ENCODE measurements around the gene DENND1A.
"Not testable (repeated sequence)": the region's sequence is repeated elsewhere in the genome, so short reads cannot be mapped to it uniquely, and the experiment has no call there.

Gene DENND1A

DNA sequence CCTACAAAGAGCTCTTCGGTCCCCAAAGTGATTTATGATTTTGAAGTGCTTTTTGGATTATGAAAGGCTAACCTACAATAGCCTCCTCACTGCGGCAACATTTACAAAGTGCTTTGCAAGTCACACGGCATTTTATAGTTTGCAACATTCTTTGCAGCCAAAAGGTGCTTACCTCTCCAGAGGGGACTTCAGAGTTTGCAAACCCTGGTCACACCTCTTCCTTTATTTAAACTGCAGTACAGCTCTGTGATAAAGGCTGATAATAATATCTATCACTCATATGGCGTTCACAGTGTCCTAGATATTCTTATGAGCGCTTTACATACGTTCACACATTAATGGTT lies 594.0 kb downstream of the DENND1A start:
- TF ChIP-seq, protein P1, sequence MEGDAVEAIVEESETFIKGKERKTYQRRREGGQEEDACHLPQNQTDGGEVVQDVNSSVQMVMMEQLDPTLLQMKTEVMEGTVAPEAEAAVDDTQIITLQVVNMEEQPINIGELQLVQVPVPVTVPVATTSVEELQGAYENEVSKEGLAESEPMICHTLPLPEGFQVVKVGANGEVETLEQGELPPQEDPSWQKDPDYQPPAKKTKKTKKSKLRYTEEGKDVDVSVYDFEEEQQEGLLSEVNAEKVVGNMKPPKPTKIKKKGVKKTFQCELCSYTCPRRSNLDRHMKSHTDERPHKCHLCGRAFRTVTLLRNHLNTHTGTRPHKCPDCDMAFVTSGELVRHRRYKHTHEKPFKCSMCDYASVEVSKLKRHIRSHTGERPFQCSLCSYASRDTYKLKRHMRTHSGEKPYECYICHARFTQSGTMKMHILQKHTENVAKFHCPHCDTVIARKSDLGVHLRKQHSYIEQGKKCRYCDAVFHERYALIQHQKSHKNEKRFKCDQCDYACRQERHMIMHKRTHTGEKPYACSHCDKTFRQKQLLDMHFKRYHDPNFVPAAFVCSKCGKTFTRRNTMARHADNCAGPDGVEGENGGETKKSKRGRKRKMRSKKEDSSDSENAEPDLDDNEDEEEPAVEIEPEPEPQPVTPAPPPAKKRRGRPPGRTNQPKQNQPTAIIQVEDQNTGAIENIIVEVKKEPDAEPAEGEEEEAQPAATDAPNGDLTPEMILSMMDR (IDR thresholded peaks at IDR 0.05; ENCODE audit: insufficient read depth, low read depth, low read length, missing control alignments) = no peak
- no peak for DNase-seq (ENCODE audit: low read depth)
- no peak overlapping the region for H3K4me3 ChIP-seq (ENCODE audit: low read length)

DNA sequence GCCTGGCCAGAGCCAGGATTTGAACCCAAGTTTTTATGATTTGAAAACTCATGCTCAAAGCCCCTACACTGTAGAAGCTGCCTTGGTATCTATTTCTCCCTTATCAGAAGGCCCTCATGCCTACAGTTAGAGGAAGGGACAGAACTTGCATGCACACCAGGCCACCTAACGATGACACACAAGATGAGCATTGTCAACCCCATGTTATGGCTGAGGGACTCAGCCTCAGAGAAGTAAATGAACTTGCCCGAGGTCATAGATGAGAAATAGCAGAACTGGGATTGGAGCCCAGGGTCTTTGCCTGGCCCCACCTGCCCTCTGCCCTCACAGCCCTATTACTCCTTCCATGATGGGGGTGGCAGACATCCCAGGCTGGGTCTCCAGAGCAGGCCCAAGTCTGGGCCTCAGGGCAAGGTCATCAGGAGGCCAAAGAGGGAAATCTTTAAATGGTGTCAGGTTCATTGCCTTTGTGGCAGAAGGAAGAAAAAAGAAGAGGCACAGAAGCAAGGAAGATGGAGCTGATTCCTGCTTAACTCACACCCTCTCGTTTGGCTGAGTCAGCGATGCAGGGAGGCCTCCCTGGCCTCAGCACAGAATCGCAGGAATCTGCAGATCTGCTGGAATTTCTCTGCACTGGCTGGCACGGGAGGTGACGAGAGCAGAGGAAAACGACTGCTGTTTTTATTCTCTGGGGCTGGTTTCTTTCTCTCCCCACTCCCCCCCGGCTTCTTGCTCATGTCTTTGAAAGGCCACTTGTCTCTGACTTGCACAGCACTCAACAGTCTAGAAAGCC lies 594.5 kb downstream of the DENND1A start:
- no peak overlapping the region for H3K4me3 ChIP-seq (ENCODE audit: low read length)
- TF ChIP-seq, protein P1 (IDR thresholded peaks at IDR 0.05; ENCODE audit: insufficient read depth, low read depth, low read length, missing control alignments) = no peak
- DNase-seq (ENCODE audit: low read depth) = peak; percentile 57

GRCh38 chr9:123334639-123335038 lies 595.3 kb downstream of the DENND1A start:
- DNase-seq (ENCODE audit: low read depth) = no peak
- H3K4me3 ChIP-seq (ENCODE audit: low read length) = no peak overlapping the region
- TF ChIP-seq, protein P1 (IDR thresholded peaks at IDR 0.05; ENCODE audit: insufficient read depth, low read depth, low read length, missing control alignments) = no peak

DNA sequence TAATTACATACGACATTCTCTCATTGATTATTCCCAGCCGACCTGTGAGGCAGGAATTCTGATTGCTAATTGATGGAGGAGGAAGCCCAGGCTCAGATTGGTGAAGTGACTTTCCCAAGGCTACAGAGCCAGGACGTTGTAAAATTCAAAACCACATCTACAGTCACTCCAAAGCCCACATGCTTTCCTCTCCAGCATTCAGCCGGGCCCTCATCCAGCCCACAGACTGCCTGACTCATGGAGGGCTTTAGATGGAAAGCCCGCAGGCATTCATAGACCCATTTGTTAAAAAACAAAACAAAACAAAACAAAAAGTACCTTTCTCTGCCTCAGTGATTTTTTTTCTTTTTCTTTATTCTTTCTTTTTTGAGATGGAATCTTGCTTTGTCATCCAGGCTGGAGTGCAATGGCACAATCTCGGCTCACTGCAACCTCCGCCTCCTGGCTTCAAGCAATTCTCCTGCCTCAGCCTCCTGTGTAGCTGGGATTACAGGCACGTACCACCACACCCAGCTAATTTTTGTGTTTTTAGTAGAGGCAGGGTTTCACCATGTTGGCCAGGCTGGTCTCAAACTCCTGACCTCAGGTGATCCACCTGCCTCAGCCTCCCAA lies 596.8 kb downstream of the DENND1A start:
- not testable (repeated sequence) for H3K4me3 ChIP-seq (ENCODE audit: low read length); DNase-seq (ENCODE audit: low read depth)

DNA sequence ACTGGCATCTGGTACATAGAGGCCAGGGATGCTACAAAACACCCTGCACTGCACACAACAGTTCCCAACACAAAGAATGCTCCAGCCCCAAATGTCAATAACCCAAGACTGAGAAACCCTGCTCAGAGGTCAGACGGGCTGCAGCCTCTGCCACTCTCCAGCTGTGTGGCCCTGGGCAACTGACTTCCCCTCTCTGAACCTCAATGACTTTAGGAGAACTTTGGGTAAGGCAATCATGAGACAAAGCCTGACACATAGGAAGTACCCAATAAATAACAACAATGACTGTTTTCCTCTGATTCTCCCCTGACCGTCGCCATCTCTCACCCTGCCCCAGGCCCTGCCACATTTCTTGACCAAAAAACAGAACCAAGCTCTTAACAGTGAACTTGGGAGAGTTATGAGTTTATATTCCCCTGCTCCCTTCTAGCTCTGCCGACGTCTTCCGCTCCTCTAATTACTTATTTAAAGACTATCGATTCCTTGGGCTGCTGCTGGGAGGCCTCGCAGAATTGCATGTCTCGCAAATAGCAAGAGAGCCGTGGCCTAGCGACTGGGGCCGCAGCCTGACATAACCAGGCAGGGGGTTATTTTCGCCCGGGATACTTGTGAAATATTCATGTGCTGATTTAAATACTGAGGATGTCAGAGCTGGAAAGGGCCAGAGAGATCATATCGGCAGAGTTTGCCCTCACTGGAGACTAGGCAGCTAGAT lies 598.4 kb downstream of the DENND1A start:
- TF ChIP-seq, protein P1 (IDR thresholded peaks at IDR 0.05; ENCODE audit: insufficient read depth, low read depth, low read length, missing control alignments) = no peak
- DNase-seq (ENCODE audit: low read depth) = no peak
- no peak overlapping the region for H3K4me3 ChIP-seq (ENCODE audit: low read length)
